NCI-H2029 (cell line): Measurements from ENCODE around the gene APBB2.

Experiments
- DNase-seq: peaks from one replicate; lab custom pipeline; 2025; lab: John Stamatoyannopoulos, UW

Gene APBB2

GRCh38 chr4:41134581-41134980 is 79.8 kb downstream of the APBB2 start:
- no peak for DNase-seq

- DNase-seq, result no peak
These were observed 80.8 kb downstream of the APBB2 start for GRCh38 chr4:41133454-41134018.

GRCh38 chr4:41132055-41132683 is 82.2 kb downstream of the APBB2 start:
- DNase-seq, result peak; percentile 15

DNA sequence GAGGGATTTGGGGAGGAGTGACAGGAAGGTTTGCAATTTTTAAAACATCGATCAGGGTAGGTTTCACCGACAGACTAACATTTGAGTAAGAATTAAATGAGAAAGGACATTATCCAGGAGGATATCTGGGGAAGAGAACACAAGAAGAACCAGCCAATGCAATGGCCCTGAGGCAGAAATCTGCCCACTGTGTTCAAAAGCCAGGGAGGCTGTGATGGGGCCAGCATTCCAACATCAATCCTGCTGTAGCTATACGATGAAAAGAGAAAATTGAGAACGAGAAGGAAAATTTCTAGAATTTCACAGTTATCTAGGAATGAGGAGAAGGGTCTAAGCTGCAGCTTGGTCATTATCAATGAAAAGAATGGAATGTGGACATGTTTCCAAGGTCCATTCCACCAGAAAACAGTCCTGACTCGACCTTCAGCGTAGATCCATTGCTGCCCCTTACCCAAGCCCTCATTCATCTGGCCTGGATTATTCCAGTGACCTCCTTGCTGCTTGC is 84.4 kb downstream of the APBB2 start:
- DNase-seq, result no peak

DNA sequence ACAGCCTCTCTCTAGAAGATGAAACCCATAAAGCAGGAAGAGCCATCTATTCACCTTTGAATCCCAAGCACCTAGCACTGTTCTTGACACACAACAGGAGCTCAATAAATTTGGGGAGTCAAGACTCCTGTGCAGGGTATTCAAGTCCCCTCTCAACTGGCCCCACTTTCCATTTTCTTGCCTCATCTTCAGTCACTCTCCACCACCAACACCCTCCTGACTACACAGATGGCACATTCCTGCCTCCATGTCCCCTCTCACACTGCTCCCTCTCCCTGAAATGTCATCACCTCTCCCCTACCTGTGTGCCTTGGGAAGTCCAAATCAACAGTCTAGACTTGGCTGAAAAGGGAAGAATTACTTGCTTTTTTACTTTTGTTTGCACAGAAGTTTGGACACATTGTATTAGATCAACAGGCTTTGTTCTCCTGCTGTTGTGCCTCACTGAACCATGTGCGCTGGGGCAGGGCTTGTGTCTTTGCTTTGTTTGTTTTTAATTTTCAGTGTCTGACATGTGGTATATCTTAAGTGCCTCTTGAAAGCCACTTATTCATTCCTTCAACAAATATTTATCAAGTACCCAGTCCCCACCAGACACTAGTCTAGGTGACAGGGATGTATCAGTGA is 85.1 kb downstream of the APBB2 start:
- peak; percentile 69 for DNase-seq

DNA sequence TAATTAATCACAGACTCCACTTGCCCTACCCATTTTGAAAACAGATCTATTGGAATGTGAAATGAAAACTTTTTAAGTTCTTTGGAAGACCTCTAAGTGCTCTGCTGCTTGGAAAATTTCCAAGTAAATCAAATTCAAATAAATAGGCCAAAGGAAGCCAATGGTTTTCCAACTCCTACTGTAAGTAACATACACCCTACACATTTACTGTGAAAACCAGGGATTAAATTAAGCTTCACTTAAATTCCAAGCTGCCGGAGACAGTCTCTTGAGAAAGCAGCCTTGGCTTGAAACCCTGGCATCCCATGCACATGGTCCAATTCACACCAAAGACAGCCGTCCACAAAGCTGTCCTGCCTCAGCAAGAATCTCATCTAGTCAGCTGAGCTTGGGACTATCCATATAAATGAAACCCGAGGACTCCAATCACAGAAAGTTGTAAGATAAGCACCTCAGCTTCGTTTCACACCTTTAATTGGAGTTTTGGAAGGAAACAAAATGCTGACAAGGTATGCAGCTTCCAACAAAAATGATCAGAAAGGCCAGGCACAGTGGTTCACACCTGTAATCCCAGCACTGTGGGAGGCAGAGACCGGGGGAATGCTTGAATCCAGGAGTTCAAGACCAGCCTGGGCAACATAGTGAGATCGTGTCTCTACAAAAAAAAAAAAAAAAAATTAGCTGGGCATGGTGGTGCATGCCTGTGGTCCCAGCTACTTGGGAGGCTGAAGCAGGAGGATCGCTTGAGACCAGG is 88.6 kb downstream of the APBB2 start:
- no peak for DNase-seq

- DNase-seq, result no peak
These were observed 89.3 kb downstream of the APBB2 start for GRCh38 chr4:41124916-41125548.

- DNase-seq, result no peak
These were observed 91.6 kb downstream of the APBB2 start for GRCh38 chr4:41122775-41123174.

- DNase-seq, result no peak
These were observed 92.0 kb downstream of the APBB2 start for GRCh38 chr4:41122309-41122708.

GRCh38 chr4:41121906-41122305 is 92.4 kb downstream of the APBB2 start:
- DNase-seq, result no peak

GRCh38 chr4:41120297-41121217 is 93.8 kb downstream of the APBB2 start:
- no peak for DNase-seq

DNA sequence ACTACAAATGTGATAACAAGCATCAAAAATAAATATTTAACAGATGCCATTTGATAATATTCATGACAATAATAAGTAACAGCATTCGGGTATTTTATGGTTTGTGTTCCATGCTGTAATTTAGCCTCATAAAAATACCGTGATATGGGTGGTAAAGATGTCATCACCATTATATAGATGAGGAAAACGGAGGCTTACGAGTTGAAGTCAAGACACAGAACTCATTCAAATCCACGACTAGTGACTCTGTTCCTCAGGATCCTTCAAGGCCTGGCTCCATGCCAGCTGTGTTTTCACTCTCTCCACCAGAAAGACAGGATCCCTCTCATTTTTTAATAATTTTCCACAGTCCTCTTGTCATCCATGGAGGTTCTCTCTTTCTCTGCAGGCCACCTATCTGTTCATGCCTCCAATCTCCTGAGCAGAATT is 94.5 kb downstream of the APBB2 start:
- DNase-seq, result no peak

DNA sequence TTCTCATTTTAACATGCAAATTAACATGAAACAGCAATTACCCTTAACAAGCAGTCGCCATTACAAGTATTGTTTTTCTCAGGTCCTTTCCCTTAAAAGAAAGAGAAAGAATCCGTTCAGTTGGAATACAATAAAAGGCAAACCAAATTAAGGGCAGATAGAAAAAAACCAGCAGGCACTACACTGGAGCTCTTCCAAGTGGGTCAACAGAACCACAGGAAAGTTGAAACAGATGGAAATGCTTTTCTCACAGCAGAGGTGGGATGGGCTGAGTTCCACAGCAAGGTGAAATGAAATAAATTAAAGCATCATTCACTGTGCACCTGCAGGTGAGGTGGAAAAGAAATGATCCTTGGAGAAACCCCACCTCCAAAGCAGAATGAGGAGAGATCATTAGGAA is 102.6 kb downstream of the APBB2 start:
- no peak for DNase-seq

GRCh38 chr4:41110050-41110449 is 104.3 kb downstream of the APBB2 start:
- DNase-seq, result no peak

- no peak for DNase-seq
These were observed 105.9 kb downstream of the APBB2 start for GRCh38 chr4:41108481-41108880.

GRCh38 chr4:41106694-41107419 is 107.5 kb downstream of the APBB2 start:
- no peak for DNase-seq

DNA sequence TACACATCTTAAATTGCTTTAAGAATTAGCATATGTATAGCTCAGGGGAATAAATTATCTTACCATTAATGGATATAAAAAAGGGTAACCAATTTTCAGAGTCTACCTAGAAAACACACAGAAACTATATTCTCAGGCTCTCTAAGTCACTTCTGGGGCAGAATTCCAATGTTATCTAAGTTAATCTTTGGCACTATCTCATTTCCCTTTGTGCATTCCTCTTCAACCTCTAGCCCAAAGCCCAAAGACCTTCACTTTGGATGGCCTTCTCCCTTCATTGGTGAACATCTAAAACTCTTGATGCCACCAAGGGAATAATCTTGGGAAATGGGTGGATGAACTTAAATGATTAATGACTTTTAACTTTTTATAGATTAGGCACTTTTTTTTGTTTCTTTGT is 108.3 kb downstream of the APBB2 start:
- DNase-seq, result no peak

- no peak for DNase-seq
These were observed 110.2 kb downstream of the APBB2 start for GRCh38 chr4:41104155-41104554.

- DNase-seq, result no peak
These were observed 110.7 kb downstream of the APBB2 start for GRCh38 chr4:41103657-41104056.

GRCh38 chr4:41102414-41103092 is 111.8 kb downstream of the APBB2 start:
- no peak for DNase-seq
